H1 (cell line): ENCODE measurements around the gene LMX1B. TPM values are rescaled to one million over a fixed set of nuclear protein-coding genes. Genes with fewer than 3 reads are reported as not detected.

Experiments
- CTCF ChIA-PET: fragments of 300-600 bp; sonication (Branson Sonifier 250); formaldehyde crosslinking; loops from one replicate; lab custom pipeline; 2021; ENCODE audit not compliant: partially characterized antibody; lab: Charles Lee
- POLR2A ChIA-PET: fragments of 300-600 bp; sonication (Branson Sonifier 250); formaldehyde crosslinking; loops from one replicate; lab custom pipeline; 2021; ENCODE audit warnings: inconsistent platforms; ENCODE audit not compliant: partially characterized antibody; lab: Charles Lee
- DNase-seq, 2 experiments: peaks; one replicate each; pipeline versions ENCODE4 v3.0.0 to v3.0.0-alpha.2; 2010 to 2022; ENCODE audit warnings: low spot score in 2 of 2, low read depth in 1 of 2, mixed read lengths in 1 of 2
- FAIRE-seq: peaks from 2 replicates; lab custom pipeline; 2011; peaks lifted over from hg19 to GRCh38; lab: Jason Lieb, UNC
- H2AFZ ChIP-seq: 2 replicates; pipeline ENCODE4 v1.8.1; 2012; ENCODE audit warnings: low read length, inconsistent platforms
- H2AK5ac ChIP-seq: 2 replicates; pipeline ENCODE4 v1.6.1; 2013; ENCODE audit warnings: low read depth, low read length
- H2BK120ac ChIP-seq: replicated peaks from 2 replicates; pipeline ENCODE3; 2013; ENCODE audit warnings: low read depth, low read length, inconsistent platforms
- H2BK12ac ChIP-seq: 2 replicates; pipeline ENCODE4 v1.6.1; 2013; ENCODE audit warnings: low read depth, low read length
- H2BK15ac ChIP-seq: 2 replicates; pipeline ENCODE4 v1.6.1; 2013; ENCODE audit warnings: low read length
- H2BK20ac ChIP-seq: 2 replicates; pipeline ENCODE4 v1.6.1; 2013; ENCODE audit warnings: low read length
- H2BK5ac ChIP-seq: 2 replicates; pipeline ENCODE4 v1.6.1; 2013; ENCODE audit warnings: low read depth, low read length
- H3K14ac ChIP-seq: 2 replicates; pipeline ENCODE4 v1.6.1; 2013; ENCODE audit warnings: inconsistent platforms; ENCODE audit not compliant: insufficient read length
- H3K18ac ChIP-seq: 2 replicates; pipeline ENCODE4 v1.6.1; 2013; ENCODE audit warnings: low read length; ENCODE audit errors: extremely low read depth
- H3K23ac ChIP-seq: 2 replicates; pipeline ENCODE4 v1.6.1; 2013; ENCODE audit warnings: inconsistent platforms; ENCODE audit not compliant: insufficient read length
- H3K23me2 ChIP-seq: 2 replicates; pipeline ENCODE4 v1.6.1; 2013; ENCODE audit warnings: low read depth, low read length
- H3K27ac ChIP-seq: 2 replicates; pipeline ENCODE4 v1.6.1; 2011; ENCODE audit warnings: low read depth, low read length, inconsistent platforms
- H3K27me3 ChIP-seq, 4 experiments: replicated peaks in 1 of 4; 1 replicate in 1 of 4; 2 replicates in 3 of 4; pipeline versions ENCODE4 v1.6.1 to v1.8.1; 2011 to 2013; ENCODE audit warnings: low read length in 3 of 4, mild to moderate bottlenecking in 3 of 4, inconsistent platforms in 2 of 4, mixed read lengths in 2 of 4, moderate library complexity in 1 of 4; ENCODE audit not compliant: control insufficient read depth in 3 of 4, insufficient read depth in 3 of 4; ENCODE audit errors: extremely low read depth in 1 of 4
- H3K36me3 ChIP-seq, 4 experiments: 2 replicates each; pipeline versions ENCODE4 v1.6.1 to v1.8.1; 2011 to 2013; ENCODE audit warnings: mild to moderate bottlenecking in 4 of 4, low read length in 3 of 4, moderate library complexity in 2 of 4, control low read depth in 1 of 4, inconsistent platforms in 1 of 4; ENCODE audit not compliant: insufficient read depth in 4 of 4, control insufficient read depth in 2 of 4
- H3K4ac ChIP-seq: replicated peaks from 2 replicates; pipeline ENCODE3; 2013; ENCODE audit warnings: low read length, low read depth, mixed read lengths, inconsistent platforms; ENCODE audit not compliant: insufficient read length
- H3K4me1 ChIP-seq, 4 experiments: replicated peaks in 1 of 4; 1 replicate in 1 of 4; 2 replicates in 3 of 4; pipeline versions ENCODE4 v1.6.1 to v1.8.1; 2011 to 2013; ENCODE audit warnings: low read length in 3 of 4, inconsistent platforms in 2 of 4, mixed read lengths in 1 of 4; ENCODE audit not compliant: insufficient read depth in 4 of 4, control insufficient read depth in 3 of 4
- H3K4me2 ChIP-seq, 2 experiments: 2 replicates each; pipeline versions ENCODE4 v1.6.1 to v1.8.1; 2011 to 2013; ENCODE audit warnings: low read depth in 2 of 2, low read length in 2 of 2, control low read depth in 1 of 2, inconsistent platforms in 1 of 2, mild to moderate bottlenecking in 1 of 2; ENCODE audit not compliant: insufficient read depth in 1 of 2
- H3K4me3 ChIP-seq, 4 experiments: fragments of 200-600, 300-600 bp in 1 of 4; sonication (generic), shearing (Covaris generic), sonication (Bioruptor Twin) in 1 of 4; 2 replicates each; pipeline versions ENCODE4 v1.5.1 to v1.8.1; 2011 to 2016; ENCODE audit warnings: low read length in 4 of 4, low read depth in 3 of 4, control low read depth in 2 of 4, inconsistent platforms in 2 of 4, mild to moderate bottlenecking in 2 of 4, mixed read lengths in 1 of 4, moderate library complexity in 1 of 4; ENCODE audit not compliant: insufficient read depth in 2 of 4; ENCODE audit errors: extremely low read depth in 1 of 4
- H3K56ac ChIP-seq: replicated peaks from 2 replicates; pipeline ENCODE3; 2013; ENCODE audit warnings: low read depth, mild to moderate bottlenecking, mixed read lengths, low read length, inconsistent platforms; ENCODE audit not compliant: insufficient read length
- H3K79me1 ChIP-seq: 2 replicates; pipeline ENCODE4 v1.6.1; 2013; ENCODE audit warnings: low read depth, low read length, control low read depth
- H3K79me2 ChIP-seq, 2 experiments: 2 replicates each; pipeline versions ENCODE4 v1.6.1 to v1.8.1; 2012 to 2013; ENCODE audit warnings: low read length in 2 of 2, mild to moderate bottlenecking in 2 of 2, inconsistent platforms in 1 of 2; ENCODE audit not compliant: insufficient read depth in 2 of 2, control insufficient read depth in 1 of 2
- H3K9ac ChIP-seq, 4 experiments: replicated peaks in 1 of 4; 1 replicate in 1 of 4; 2 replicates in 3 of 4; pipeline versions ENCODE4 v1.6.1 to v1.8.1; 2011 to 2013; ENCODE audit warnings: low read depth in 3 of 4, low read length in 3 of 4, control low read depth in 2 of 4, mild to moderate bottlenecking in 2 of 4, moderate library complexity in 2 of 4, inconsistent platforms in 1 of 4; ENCODE audit errors: extremely low read depth in 1 of 4
- H3K9me3 ChIP-seq, 2 experiments: 2 replicates each; pipeline versions ENCODE4 v1.6.1 to v1.8.1; 2012 to 2013; ENCODE audit warnings: mild to moderate bottlenecking in 2 of 2, moderate library complexity in 2 of 2, control low read depth in 1 of 2, inconsistent platforms in 1 of 2, low read depth in 1 of 2, low read length in 1 of 2, mixed read lengths in 1 of 2; ENCODE audit not compliant: insufficient read depth in 2 of 2
- H4K20me1 ChIP-seq, 2 experiments: replicated peaks in 1 of 2; 2 replicates each; pipeline versions ENCODE3 to v1.8.1; 2011 to 2013; ENCODE audit warnings: inconsistent platforms in 2 of 2, low read length in 2 of 2, mild to moderate bottlenecking in 1 of 2; ENCODE audit not compliant: insufficient read depth in 2 of 2, control insufficient read depth in 1 of 2
- H4K5ac ChIP-seq: 2 replicates; pipeline ENCODE4 v1.6.1; 2013; ENCODE audit warnings: low read length, low read depth, mixed read lengths, inconsistent platforms; ENCODE audit not compliant: insufficient read length
- H4K8ac ChIP-seq: 2 replicates; pipeline ENCODE4 v1.8.0; 2013; ENCODE audit warnings: mild to moderate bottlenecking, moderate library complexity, low read length, inconsistent platforms; ENCODE audit not compliant: insufficient read depth; ENCODE audit errors: extremely low read depth
- H4K91ac ChIP-seq: replicated peaks from 2 replicates; pipeline ENCODE3; 2013; ENCODE audit warnings: low read length, mixed read lengths, inconsistent platforms; ENCODE audit not compliant: insufficient read length
- EP300 ChIP-seq, 2 experiments: IDR thresholded peaks; 1 replicate in 1 of 2; 2 replicates in 1 of 2; pipeline ENCODE4 v1.6.1; 2011 to 2012; ENCODE audit warnings: low read depth in 2 of 2, low read length in 2 of 2, mild to moderate bottlenecking in 2 of 2, borderline replicate concordance in 1 of 2, inconsistent platforms in 1 of 2, moderate library complexity in 1 of 2
- KDM4A ChIP-seq: IDR thresholded peaks from one replicate; pipeline ENCODE4 v1.7.1; 2012; ENCODE audit warnings: low read depth, mild to moderate bottlenecking, moderate library complexity, low read length, inconsistent platforms; ENCODE audit not compliant: severe bottlenecking
- POLR2A ChIP-seq, 2 experiments: IDR thresholded peaks; 1 replicate in 1 of 2; 2 replicates in 1 of 2; pipeline ENCODE4 v1.6.1; 2011; ENCODE audit warnings: low read depth in 2 of 2, low read length in 2 of 2, mild to moderate bottlenecking in 2 of 2; ENCODE audit errors: control extremely low read depth in 1 of 2
- POLR2AphosphoS5 ChIP-seq: IDR thresholded peaks from 2 replicates; pipeline ENCODE4 v1.6.1; 2011; ENCODE audit warnings: low read depth, low read length
- SP1 ChIP-seq: IDR thresholded peaks from 2 replicates; pipeline ENCODE4 v1.6.1; 2011; ENCODE audit warnings: low read depth, low read length
- SP4 ChIP-seq: IDR thresholded peaks from 2 replicates; pipeline ENCODE4 v1.6.1; 2012; ENCODE audit warnings: low read length, inconsistent platforms
- WGBS, 2 experiments: shearing (Covaris generic) in 1 of 2; methylation state at CpG; one replicate each; pipeline versions ENCODE4 v1.1.6 to v1.1.7; 2013 to 2015; ENCODE audit warnings: low lambda C conversion rate in 2 of 2, mixed read lengths in 2 of 2, inconsistent platforms in 1 of 2, low coverage in 1 of 2, missing lambda C conversion rate in 1 of 2; ENCODE audit not compliant: insufficient replicate concordance in 2 of 2, insufficient coverage in 1 of 2, insufficient read length in 1 of 2; ENCODE audit errors: extremely low coverage in 1 of 2, missing lambda C conversion rate in 1 of 2; 5-methylcytosine and 5-hydroxymethylcytosine counted together
- polyA plus RNA-seq, 7 experiments: library from polyadenylated mRNA; depleted of rRNA in 3 of 7; stranded (reverse) in 5 of 7; unstranded in 2 of 7; fragments of >200 nt in 5 of 7; fragments of 200-250 nt in 2 of 7; gene quantifications; 1 replicate in 5 of 7; 2 replicates in 1 of 7; 4 replicates in 1 of 7; pipeline versions ENCODE4 v1.2.1 to v1.2.3, GENCODE V29; 2011 to 2013; ENCODE audit warnings: missing spikeins in 2 of 7, mixed read lengths in 2 of 7
- total RNA-seq: library from RNA; stranded (reverse); fragmentation: NEBNext Ultra II Directional; extraction: Animal tissue kit (Norgen Biotek cat#: 25700); gene quantifications from 2 replicates; pipeline ENCODE4 v1.2.1, GENCODE V29; 2021
- TF ChIP-seq, protein P1 (sequence below): IDR thresholded peaks from 2 replicates; pipeline ENCODE4 v1.6.1; 2011; ENCODE audit warnings: low read depth, mild to moderate bottlenecking, low read length; ENCODE audit not compliant: insufficient read depth
- TF ChIP-seq, protein P2 (sequence below): IDR thresholded peaks from 2 replicates; pipeline ENCODE4 v1.6.1; 2011; ENCODE audit warnings: low read length, improper control_type of control experiment
- TF ChIP-seq, protein P3 (sequence below): IDR thresholded peaks from 2 replicates; pipeline ENCODE4 v1.6.1; 2012; ENCODE audit warnings: inconsistent platforms

LMX1B gene
- total and polyA plus RNA-seq, 2 of the 8 experiments (the other 6 are each of a cell fraction or from before 2014, with no cell fraction given) = 0.09 to 0.37 TPM

DNA sequence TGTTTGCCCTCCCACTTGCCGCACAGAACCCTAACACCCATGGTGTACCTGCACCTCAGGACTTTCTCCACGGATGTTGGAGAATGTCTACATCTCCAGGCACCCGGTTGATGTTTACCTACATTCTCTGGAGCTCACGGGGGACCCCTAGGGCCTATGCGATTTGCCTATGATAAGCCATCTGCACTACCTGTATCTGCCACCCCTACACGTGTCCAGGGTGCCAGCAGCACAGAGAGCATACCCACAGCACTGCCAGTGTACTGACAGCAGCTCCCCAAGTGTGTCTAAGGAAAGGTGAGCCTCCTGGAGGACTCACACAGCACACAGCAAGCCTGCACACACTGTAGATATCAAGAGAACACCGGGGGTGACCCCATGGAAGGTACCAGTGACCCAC, 31.3 kb upstream of the LMX1B start:
- Histone ChIP-seq H4K8ac (no peak overlapping the region; the same call in 1 of the 2 replicates), H4K20me1 (no peaks in the 10 kb centered on the region), H3K14ac (no peak overlapping the region), H2AFZ (no peak overlapping the region), H3K79me2 (no peaks in the 10 kb centered on the region), H3K27ac (no peak overlapping the region), H3K36me3 (no peaks in the 10 kb centered on the region), H3K4me3 (no peak overlapping the region), H4K91ac (no peak overlapping the region), H3K23ac (no peak overlapping the region), H3K4ac (no peak overlapping the region), H3K4me1 (peaks cover 0 to 8% (median 3%) of the 10 kb centered on the region in 4 experiments; a peak in 4 of 7 replicates), H3K27me3 (0 out of 7 replicates have a peak, but pooled peaks cover 0 to 2% (median 0%) of the 10 kb centered on the region in 4 experiments), H2AK5ac (no peak overlapping the region), H3K9ac (no peak overlapping the region), H4K5ac (no peak overlapping the region), H3K56ac (no peak overlapping the region), H2BK5ac (no peak overlapping the region), H3K4me2 (no peak overlapping the region), H2BK120ac (no peak overlapping the region), H2BK12ac (no peak overlapping the region), H2BK20ac (no peak overlapping the region), H2BK15ac (no peak overlapping the region), H3K79me1 (no peaks in the 10 kb centered on the region), H3K18ac (no peak overlapping the region), H3K9me3 (no peaks in the 10 kb centered on the region), H3K23me2 (no peaks in the 10 kb centered on the region)
- DNase-seq = no peak
- FAIRE-seq = no peak
- TF ChIP-seq KDM4A (no peak), SP4 (no peak), POLR2A (IDR thresholded peaks at IDR 0.05; ENCODE audit: control extremely low read depth in 1 of 2, low read depth in 2 of 2, low read length in 2 of 2) (no peak), SP1 (no peak), POLR2AphosphoS5 (no peak), EP300 (IDR thresholded peaks at IDR 0.05; ENCODE audit: borderline replicate concordance in 1 of 2, low read depth in 2 of 2, low read length in 2 of 2) (no peak)
- TF ChIP-seq, protein P1, sequence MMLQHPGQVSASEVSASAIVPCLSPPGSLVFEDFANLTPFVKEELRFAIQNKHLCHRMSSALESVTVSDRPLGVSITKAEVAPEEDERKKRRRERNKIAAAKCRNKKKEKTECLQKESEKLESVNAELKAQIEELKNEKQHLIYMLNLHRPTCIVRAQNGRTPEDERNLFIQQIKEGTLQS = no peak
- TF ChIP-seq, protein P2, sequence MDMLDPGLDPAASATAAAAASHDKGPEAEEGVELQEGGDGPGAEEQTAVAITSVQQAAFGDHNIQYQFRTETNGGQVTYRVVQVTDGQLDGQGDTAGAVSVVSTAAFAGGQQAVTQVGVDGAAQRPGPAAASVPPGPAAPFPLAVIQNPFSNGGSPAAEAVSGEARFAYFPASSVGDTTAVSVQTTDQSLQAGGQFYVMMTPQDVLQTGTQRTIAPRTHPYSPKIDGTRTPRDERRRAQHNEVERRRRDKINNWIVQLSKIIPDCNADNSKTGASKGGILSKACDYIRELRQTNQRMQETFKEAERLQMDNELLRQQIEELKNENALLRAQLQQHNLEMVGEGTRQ = no peak
- TF ChIP-seq, protein P3, sequence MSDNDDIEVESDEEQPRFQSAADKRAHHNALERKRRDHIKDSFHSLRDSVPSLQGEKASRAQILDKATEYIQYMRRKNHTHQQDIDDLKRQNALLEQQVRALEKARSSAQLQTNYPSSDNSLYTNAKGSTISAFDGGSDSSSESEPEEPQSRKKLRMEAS = no peak
- CTCF ChIA-PET = interaction anchor here (0.8 to 7.5 kb wide), 7 partner anchors 11 to 197 kb away, joined by 3 to 43 read pairs (median 4); no protein-coding TSS in a partner anchor
- 88% methylated on average over 7 of the region's 7 CpGs; no CpG with 5 or more reads in 1 of the 2 experiments for WGBS, 2 experiments
- POLR2A ChIA-PET = no interaction called here
